ENCODE data around the gene TMC8.

Gene TMC8

GRCh38 chr17:78185981-78186691, 55.6 kb downstream of the TMC8 start:
- DNase-seq: peak; percentile 61

- DNase-seq: peak; percentile 96
Observed at GRCh38 chr17:78186692-78187595, 56.4 kb downstream of the TMC8 start, which contains the start of the genes AFMID and TK1. AFMID (plus strand) TSS chr17:78187362; CDS start chr17:78187371, 9 bp downstream. TK1 (minus strand) TSS chr17:78187052; CDS start chr17:78186994, 58 bp downstream.
